ENCODE results near the gene RBM5.

RBM5 gene

DNA sequence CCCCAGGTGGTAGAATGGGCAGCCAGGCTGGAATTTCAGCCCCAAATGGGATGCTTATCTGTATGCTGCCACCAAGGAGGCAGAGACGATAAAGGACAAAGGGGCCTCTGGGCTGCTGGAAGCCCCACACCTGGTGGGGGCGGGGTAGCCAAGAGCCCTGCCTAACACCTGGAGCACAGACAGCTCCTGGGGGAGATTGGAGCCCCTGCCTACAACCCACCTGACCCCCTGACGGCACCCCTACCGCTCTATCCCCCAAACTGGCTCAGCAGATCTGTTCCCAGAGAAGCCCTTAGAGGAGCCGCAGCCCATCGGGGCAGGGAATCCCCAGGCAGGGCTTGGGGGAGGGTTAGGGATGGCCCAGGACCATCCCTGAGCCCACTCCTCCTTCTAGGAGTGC lies 50.6 kb downstream of the RBM5 start:
- DNase-seq (ENCODE audit: low read depth), result no peak

DNA sequence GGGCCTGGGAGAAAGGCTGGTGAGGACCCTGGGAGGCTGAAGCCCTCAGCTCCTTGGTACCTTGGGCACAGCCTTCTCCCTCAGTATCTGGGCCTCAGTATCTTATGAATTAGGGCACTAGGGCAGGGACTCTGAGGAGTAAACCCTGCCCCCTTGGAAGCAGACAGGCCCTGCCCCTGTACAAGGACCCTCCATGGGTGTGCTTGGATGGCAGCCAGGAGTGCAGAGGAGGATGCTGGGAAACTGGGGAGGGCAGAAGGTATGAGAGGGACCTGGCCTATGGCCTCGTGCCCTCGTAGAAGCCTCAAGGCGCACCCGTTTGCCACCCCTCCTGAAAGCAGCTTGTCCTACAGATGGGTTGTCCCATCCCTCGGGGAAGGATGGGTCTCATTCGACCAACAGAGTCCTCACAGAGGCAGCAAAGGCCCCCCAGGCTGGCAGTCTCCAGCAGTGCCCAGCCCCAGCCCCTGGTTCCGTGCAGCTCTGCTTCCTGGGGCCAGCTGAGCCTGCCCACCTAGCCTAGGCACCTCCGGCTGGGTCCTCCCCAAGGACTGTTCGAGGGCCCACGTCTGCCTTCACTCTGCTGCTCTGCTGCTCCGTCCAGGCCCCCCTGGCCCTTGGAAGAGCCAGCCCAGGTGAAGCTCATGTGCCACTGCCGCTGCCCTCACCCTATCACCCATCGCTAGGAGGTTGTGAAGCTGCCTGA lies 51.2 kb downstream of the RBM5 start:
- no peak for DNase-seq (ENCODE audit: low read depth)

DNA sequence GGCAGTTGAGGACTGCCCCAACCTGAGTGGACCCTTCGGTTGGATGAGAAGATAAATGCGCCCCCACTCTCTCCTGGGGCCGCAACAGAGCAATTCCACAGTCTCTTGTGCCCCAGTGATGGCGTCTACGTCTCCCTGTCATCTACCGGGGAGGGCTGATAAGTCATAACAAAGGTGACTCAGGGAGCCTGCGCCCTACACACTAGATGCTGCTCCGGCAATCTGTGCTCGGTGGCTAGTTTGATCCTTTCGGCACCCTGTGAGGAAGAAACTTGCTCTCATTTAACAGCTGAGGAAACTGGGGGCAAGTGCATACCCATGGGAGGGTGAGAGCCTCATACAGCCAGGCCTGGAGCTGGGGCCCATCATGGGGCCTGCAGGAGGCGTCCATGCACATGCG lies 52.3 kb downstream of the RBM5 start:
- DNase-seq (ENCODE audit: low read depth), result no peak

DNA sequence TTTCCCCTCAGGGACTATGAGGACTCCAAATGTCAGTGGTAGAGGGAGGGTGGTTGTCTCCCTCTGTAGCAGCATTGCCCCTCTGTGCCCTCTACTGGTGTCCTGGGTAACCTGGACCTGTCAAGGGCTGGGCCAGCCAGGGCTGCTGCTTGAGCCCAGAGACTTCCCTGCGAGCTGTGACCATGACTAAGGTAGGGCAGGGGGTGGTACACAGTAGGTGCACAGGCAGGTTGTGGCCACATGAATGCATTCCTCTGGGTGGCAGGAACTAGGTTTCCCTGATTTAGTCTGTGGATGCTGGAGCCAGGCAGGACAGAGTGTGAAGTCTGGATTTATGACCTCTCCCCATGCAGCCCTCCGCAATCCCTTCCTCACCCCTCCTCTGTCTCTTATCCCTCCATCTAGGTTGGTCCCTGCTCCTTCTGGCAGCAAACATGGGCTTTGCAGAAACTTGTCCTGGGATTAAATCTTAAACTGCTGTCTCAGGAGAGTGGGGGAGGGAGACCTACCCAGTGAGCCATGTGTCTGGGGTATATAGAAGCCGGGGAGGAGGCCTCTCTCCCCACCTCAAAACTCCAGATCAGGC lies 57.7 kb downstream of the RBM5 start:
- DNase-seq (ENCODE audit: low read depth), result no peak

DNA sequence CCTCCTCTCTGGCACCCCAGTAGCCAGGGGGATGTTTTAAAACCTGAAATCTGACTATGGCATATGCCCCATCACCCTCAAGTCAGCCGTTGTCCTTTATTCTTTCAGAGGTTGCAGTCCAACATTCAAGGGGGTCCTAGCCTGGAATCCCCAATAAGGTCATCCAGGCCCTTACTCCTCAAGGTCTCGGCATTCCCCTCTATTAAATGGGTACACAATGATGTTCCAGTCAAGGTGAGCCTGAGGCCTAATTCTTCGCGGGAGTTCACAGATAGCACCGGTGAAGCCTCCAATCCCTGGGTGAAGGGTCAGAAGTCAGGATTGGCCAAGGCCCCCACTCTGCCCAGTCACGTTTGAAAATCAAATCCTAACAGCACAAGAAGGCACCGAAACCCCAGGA lies 58.3 kb downstream of the RBM5 start:
- DNase-seq (ENCODE audit: low read depth), result no peak

DNA sequence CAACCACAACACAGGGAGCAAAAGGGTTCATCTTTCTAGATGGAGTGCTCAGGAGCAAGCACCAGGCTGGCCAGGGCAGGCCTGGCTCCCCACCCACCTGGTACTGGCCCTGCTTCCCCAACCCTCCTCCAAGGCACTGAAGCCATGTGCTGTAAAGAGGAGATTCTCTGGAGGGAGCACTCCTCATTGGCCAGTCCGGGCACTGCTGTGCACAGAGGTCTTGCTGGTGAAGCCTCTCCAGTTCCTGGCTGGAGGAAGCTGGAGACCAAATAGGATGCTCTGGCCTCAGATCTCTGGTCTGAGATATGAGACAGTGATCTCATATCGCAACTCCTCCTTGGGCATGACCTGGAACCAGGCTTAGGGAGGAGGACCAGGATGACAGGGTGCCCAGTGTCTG lies 58.7 kb downstream of the RBM5 start:
- no peak for DNase-seq (ENCODE audit: low read depth)

DNA sequence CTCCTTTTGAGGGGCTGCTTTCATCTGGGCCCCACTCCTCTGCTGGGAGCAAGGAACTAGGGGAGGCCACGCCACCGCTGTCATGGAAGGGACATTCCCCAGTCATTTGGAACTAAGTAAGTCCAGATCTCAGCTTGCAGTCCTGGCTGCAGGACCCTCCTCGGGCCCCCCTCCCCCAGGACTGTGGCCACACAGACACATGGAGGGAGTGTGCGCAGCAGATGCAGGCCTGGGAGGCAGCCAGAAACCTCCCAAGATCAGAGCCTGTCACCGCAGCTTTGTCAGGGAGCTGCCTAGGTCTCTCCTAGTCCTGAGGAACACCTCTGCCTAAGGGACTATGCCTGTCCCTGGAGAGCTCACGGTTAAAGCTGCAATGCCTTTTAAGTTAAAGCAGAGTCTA lies 59.1 kb downstream of the RBM5 start:
- DNase-seq (ENCODE audit: low read depth), result no peak

DNA sequence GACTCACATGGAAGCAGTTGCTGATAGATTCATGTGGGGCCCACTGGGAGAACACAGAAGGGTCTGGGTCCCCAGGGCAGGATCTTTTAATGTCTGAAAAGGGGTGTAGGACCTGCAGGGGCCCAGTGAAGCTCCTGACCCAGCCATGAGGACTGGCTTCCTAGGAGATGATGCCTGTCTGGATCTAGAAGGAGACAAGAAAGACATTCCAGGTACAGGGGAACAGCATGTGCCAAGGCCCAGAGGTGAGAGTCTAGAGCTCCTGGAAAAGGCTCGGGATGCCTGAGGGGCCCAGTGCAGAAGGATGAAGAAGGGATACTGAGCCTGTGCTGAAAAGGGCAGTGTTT lies 61.7 kb downstream of the RBM5 start:
- DNase-seq (ENCODE audit: low read depth), result no peak

DNA sequence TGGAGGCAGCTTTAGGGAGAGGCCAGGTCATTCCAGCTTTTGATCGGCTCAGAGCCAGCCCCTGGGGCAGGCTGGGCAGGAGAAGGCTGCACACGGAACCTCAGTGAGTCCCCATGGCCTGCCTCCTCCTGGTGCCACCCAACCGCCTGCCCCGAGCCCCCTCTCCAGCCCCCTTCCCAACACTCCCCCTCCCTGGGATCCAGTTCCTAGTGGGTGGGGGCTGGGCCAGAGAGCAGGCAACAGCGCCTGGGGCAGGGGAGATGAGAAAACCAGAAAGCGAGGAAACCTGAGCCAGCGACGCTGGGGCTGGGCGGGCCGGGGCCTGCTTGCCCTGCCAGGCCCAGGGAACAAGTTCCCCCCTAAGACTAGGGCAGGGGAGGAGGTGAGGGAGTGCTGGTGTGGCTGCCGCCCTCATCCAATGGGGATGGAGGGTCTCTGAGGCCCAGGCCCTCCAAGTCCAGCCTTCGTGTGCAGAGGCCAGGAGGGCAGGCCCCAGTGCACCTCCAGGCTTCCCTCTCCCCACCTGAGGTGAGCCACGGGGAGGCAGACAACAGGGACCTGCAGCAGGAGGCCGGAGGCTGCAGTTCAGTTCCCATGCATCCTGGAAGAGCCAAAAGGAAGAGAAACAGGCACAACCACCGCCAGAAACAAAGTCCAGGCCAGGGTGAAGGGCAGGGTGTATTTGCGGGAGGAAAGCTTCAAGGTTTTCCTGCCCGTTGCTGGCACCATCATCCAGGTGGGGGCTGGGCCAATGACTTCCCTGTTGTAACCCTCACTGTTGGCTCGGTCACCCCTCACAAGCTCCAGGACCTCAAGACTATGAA lies 62.4 kb downstream of the RBM5 start:
- no peak for DNase-seq (ENCODE audit: low read depth)

DNA sequence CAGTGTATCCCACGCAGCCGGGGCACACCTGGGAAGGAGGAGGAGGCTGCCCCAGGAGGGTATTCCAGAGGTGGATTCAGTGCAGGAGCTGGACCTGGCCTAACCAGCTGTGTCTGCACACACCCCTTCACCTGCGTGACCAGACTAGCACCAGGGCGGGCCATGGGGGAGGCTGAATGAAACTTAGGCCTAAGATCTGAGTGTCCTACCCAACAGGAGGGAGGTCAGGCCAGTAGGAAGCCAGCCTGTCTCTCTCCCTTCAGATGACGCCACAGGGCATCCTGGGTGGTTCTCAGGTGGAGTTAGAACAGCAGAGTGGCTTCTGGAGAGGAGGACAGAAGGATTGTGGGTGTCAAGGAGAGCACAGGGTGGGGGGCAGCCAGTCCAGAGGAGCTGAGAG lies 63.0 kb downstream of the RBM5 start:
- DNase-seq (ENCODE audit: low read depth), result no peak

DNA sequence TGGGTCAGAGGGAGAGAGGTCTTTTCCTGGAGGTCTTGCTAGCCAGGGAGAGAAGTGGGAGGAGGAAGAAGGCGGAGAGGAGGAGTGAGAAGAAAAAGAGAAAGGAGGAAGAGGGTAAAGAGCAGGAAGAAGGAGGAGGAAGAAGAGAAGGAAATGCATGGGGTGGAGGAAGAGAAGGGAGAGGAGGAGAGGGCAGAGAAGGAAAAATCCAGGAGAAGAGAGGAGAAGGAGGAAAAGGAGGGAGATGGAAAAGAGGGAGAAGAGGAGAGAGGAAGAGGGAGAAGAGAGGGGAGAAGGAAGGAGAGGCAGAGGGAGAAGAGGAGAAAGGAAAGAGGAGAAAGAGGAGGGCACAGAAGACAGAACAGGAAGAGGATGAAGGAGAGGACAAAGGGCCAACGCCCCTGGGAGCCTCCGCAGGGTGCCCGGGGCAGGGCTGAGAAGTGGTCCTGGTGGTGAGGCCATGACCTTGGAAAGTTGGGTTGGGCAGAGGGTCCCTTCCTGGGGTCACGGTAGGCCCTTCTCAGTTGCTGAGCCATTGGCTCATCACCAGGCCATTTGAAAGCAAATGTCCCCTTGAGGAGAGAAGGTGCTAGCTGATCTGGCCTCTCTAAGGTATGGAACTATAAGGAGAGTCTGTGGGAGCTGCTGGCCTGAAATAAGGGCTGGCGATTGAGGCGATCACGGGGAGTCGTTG lies 65.2 kb downstream of the RBM5 start:
- DNase-seq (ENCODE audit: low read depth), result no peak

DNA sequence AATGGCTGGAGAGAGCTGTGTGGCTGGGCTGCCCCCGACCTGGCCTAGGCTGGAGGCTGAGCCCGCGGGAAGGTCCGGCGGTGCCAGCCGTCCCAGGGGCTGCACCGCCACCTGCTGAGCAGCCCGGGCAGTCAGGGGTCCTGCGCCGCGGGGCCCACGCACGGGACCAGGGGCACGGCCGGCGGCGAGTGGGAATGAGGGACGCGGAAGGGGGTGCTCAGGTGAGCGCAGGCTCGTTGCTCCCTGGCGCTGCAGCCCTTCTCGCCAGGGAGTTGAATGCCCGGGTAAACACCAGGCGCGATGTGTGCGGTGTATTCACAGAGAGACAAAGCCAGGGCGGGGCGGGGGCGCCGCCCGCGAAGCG lies 65.7 kb downstream of the RBM5 start:
- DNase-seq (ENCODE audit: low read depth), result no peak

DNA sequence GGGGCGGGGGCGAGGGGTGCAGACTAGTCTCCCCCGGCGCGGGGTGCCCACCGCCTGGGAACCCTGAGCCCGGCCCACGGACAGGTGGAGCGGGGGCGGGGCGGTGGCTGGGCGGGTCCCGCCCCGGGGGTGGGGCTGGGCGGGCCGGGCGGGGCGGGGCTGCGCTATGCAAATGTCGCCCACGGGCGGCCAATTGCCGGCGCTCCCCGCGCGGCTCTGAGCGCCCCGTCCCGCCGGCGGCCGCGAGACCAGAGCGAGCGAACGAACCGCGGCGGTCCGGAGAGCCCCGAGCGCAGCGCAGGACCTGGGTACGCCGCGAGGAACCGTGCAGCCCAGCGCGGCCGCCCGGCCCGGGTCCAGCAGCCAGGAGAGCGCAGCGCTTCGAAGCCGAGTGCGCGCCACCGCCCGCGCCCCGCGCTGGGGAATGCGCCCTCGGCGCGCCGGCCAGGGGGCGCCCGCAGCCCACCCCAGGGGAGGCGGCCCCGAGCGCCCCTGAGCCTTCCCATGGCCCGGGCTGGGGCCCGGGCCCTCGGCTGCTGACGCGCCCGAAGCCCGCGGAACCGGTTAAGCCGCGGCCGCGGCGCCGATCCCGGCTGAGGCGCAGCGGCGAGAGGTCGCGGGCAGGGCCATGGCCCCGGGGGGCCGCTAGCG lies 66.2 kb downstream of the RBM5 start, which contains the start of gene SEMA3F:
SEMA3F (plus strand) TSS at position 485 of the 651 bp plus-strand sequence. CDS start 4,299 bp downstream, outside the sequence.
- DNase-seq (ENCODE audit: low read depth), result peak; percentile 31

DNA sequence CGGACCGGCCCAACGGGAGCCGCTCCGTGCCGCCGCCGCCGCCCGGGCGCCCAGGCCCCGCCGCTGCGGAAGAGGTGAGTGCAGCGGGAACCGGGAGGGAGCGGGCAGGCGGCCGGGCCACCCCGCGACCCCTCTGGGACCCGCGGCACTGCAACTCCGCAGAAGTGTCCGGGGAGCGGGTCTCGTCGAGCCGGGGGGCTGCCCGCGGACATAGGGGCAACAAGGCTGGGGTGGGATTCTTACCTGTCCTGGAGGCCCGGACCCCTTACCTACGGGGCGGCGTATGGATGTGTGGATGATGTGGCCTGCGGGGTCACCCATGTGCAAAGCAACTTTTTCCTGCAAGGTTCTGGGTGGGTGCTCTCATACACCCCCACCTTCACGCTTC lies 66.8 kb downstream of the RBM5 start:
- no peak for DNase-seq (ENCODE audit: low read depth)

DNA sequence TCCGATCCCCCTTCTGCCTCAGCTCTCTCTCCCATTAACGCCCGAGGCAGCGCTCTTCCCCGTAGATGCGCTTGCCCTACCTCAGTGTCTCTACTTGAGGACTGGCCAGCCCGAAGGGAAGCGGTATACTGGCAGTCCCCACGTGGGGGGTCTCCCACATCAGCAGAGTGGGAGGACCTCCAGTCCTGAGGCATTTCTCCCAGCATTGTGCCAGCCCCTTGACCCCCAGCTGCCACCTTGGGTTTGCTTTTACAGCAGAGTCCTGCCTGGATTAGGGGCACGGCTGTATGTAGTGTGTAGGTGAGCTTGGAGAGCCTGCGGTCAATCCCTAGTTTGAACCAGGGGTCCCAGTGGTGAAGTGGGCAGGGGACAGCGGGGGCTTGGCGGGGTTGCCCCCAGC lies 67.2 kb downstream of the RBM5 start:
- DNase-seq (ENCODE audit: low read depth), result no peak

DNA sequence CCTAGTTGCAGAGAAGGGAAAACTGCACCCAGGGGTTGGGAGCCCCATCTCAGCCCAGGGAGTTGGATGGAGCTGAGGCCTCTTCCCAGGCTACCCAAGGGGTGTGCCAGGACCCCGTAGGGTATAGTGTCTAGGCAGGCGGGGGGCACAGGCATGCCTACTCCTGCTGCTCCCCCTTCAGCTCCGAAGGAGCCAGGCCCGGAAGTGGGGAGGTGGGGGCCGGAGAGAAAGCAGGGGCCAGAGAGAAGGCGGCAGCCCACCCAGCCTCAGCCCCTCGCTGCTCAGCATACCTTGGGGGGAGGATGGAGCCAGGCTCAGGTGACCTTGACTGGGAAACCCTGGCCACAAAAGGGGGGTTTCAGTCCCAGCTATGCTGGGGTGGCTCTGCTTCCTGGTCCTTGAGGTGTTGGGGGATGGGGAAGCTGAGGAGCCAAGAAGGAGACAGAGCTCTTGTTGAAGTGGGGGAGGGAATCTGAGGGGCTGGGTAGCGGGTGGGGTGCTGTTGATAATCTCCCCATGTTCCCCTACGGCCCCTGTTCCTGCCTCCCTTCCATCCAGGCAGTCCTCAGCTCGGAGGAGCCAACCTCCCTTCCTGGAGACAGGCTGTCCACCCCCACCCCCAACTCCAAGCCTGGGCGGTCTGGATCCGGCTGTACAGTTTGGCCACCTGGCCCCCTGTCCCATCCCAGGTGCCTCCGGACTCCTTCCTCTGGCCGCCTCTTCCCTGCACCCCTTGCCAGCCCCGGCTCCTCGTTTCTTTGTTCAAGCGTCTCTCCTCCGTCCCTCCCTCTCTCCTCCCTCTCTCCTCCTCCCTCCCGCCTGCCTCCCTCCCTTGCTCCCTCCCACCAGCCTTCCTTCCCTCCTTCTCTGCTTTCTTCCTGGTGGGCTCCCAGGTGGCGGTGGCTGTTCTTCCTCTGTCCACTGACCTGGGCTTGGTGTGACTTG lies 68.1 kb downstream of the RBM5 start:
- no peak for DNase-seq (ENCODE audit: low read depth)

DNA sequence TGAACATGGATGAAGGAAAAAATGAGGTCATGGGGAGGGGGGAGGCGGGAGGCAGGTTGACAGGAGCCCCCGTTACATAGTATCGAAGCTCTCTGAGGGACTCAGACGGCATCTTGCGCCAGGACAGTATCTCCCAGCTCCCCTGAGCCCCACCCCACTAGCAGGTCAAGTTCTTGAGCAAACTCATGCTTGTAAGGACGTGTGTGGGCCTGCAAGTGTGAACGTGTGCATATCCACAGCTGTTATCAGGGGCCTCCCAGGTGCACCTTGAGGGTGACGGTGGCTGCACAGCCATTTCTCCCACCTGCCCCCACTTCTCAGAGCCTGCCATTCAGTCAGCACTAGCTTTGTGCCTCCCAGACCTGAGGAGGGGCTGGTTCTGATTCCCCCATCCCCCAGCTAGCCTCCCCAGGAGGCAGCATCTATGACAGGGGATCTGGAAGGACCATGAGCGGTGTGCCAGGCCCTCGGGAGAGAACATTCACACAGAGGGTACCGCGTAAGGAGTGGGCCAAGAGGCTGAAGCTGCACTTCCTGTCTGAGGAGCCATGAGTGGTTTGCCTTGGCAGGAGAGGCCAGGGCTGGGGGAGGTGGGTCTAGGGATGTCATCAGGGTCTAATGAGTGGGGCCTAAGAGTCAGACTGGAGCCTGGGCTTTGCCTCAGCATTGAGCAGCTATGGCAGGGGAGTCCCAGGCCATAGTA lies 69.3 kb downstream of the RBM5 start:
- DNase-seq (ENCODE audit: low read depth), result no peak

DNA sequence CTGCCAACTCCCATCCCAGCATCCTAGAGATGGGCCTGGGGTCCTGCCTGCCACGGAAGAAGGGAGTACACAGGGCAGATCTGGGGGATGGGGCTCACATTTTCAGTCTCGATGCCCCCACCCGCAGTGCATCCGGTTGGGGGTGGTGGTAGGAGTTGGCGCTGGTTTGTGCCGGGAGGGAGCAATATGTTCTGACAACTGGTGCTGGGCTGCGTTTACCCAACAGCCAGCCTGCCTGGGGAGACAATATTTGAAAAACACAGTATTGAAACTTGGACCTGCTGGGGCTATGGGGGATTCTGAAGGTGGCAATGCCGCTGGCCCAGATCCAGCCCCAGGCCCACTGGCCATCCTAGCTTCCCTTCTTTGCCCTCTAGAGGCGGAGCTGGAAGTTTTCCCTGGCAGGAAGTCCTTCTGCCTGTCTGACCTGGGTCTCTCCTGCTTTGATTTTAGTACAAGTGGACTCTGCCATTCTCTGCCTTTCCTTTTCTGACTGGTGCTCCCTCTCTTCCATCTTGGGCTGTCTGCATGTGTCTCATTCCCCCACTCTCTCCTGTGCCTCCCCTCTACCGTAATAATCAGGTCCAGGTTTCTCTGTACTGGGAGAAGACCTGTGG lies 69.9 kb downstream of the RBM5 start:
- no peak for DNase-seq (ENCODE audit: low read depth)

DNA sequence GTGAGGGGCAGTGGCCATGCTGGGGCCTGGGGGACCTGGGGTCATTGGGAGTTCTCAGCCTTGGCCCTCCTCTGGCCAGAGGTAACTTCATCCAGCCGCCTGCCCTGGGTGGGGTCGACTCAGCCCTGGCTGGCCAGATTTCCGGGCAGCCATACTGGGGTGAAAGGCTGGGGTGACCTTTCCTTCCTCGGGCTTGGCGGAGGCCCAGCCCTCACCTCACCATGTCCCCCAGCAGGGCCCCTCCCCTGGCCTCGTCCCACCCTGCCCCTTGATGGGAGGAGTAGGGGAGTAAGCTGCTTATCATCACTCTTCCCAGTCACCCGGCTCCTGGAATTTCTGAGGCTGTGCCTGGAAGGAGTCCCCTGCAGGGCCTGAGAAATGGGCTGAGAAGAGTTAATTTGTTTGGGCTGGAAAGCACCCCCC lies 71.9 kb downstream of the RBM5 start:
- no peak for DNase-seq (ENCODE audit: low read depth)

DNA sequence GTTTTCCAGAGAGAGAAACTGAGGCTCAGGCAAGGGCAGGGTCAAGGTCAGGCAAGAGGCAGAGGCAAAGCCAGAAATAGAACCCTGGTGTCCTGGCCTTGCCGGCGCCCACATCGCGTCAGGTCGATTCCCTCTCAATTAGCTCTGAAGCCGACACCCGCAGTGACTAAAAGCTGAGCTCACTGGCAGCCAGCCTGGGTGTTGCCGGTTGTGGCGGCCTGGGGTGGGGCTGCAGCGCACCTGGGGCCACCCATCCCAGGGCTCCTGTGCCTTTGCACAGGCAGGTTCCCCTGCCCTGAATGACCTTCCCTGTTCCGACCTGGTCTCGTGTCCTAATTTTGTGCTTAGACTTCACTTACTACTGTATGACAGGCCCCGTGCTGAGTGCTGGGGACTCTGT lies 72.6 kb downstream of the RBM5 start:
- no peak for DNase-seq (ENCODE audit: low read depth)
